ENCODE results near the gene ABLIM2. TPM values are rescaled to one million over a fixed set of nuclear protein-coding genes. Genes with fewer than 3 reads are reported as not detected.

The ABLIM2 gene
- total RNA-seq, 1 donor = 0.63 TPM

- Histone ChIP-seq H3K27me3 (ENCODE audit: insufficient read depth, low read length) (no peaks in the 10 kb centered on the region), H3K4me1 (ENCODE audit: insufficient read depth, low read length) (no peaks in the 10 kb centered on the region)
Observed at GRCh38 chr4:8097141-8097541, 61.5 kb downstream of the ABLIM2 start.

DNA sequence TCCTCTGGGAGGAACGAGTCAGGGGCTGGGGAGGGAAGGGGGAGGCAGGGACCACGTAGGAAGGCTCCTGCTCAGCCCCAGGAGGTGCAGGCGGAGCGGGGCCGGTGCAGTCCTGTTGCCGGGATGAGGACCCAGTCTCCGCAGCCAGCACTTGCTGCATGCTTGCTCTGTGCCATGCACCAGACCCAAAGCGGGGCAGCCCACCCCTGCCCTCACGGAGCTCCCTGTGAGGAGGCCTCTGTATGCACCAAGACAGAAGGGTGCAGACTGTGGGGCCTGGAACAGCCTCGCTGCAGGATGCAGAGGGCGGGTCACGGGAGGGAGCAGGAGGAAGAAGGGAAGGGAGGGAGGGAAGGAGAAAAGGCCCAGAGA is 61.9 kb downstream of the ABLIM2 start:
- Histone ChIP-seq H3K27me3 (ENCODE audit: insufficient read depth, low read length) (no peaks in the 10 kb centered on the region), H3K4me3 (ENCODE audit: low read length) (no peak overlapping the region), H3K4me1 (ENCODE audit: insufficient read depth, low read length) (no peaks in the 10 kb centered on the region), H3K9me3 (ENCODE audit: low read depth, low read length) (peaks cover 5% of the 10 kb centered on the region)

More at GRCh38 chr4:8097141-8097541, 61.5 kb downstream of the ABLIM2 start:
- peaks cover 5% of the 10 kb centered on the region for H3K9me3 ChIP-seq (ENCODE audit: low read depth, low read length)
- no peak overlapping the region for H3K4me3 ChIP-seq (ENCODE audit: low read length)

GRCh38 chr4:8095956-8096689 is 62.5 kb downstream of the ABLIM2 start:
- H3K4me3 ChIP-seq (ENCODE audit: low read length) = no peak overlapping the region
- no peaks in the 10 kb centered on the region for H3K27me3 ChIP-seq (ENCODE audit: insufficient read depth, low read length)
- H3K4me1 ChIP-seq (ENCODE audit: insufficient read depth, low read length) = no peaks in the 10 kb centered on the region
- peaks cover 5% of the 10 kb centered on the region for H3K9me3 ChIP-seq (ENCODE audit: low read depth, low read length)

DNA sequence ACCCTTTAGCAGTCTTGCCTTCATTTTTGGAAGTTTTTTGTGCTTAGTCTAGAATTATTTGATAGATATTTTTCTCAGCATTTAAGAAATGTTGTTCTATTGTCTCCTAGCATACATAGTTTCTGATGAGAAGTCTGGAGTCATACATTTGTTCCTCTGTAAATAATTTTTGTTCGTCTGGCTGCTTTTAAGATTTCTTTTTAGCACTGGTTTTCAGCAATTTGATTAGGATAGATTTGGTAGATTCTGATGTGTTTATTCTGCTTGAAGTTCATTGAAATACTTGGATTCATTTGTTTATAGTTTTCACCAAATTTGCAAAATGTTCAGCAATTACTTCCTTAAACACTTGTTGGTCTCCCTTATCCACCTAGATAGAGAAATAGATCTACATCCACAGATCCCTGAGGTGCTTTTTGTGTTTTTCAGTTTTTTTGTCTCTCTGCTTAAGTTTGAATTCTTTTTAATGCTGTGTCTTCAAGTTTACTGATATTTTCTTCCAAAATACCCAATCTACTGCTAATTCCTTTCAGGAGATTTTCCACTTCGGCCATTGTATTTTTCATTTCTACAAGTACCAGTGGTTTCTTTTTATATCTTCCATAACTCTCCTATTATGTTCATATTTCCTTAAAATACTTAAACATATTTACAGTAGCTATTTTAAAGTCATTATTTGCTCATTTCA is 64.9 kb downstream of the ABLIM2 start:
- Histone ChIP-seq H3K4me3 (ENCODE audit: low read length) (no peak overlapping the region), H3K27me3 (ENCODE audit: insufficient read depth, low read length) (no peaks in the 10 kb centered on the region), H3K4me1 (ENCODE audit: insufficient read depth, low read length) (no peaks in the 10 kb centered on the region), H3K9me3 (ENCODE audit: low read depth, low read length) (peaks cover 5% of the 10 kb centered on the region)

DNA sequence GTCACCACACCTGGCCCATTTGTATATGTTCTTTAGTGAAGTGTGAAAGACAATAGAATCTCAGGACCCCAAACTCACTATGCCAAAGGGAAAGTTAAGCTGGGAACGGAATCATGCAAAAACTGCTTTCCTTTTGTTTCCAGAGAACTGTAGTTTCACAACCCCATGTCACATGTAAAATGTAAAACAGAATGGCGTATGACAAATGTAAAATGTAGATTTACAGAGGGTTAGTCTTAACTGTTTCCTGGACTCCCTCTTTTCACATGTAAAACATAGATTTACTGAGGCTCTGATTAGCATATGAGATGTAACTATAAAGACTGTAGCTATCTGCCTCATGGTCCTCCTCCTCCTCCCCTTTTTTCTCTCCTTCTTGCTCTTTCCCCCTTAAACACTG is 66.3 kb downstream of the ABLIM2 start:
- Histone ChIP-seq H3K27me3 (ENCODE audit: insufficient read depth, low read length) (no peaks in the 10 kb centered on the region), H3K4me1 (ENCODE audit: insufficient read depth, low read length) (no peaks in the 10 kb centered on the region), H3K9me3 (ENCODE audit: low read depth, low read length) (peaks cover 5% of the 10 kb centered on the region), H3K4me3 (ENCODE audit: low read length) (no peak overlapping the region)

- Histone ChIP-seq H3K4me1 (ENCODE audit: insufficient read depth, low read length) (no peaks in the 10 kb centered on the region), H3K9me3 (ENCODE audit: low read depth, low read length) (peaks cover 5% of the 10 kb centered on the region), H3K4me3 (ENCODE audit: low read length) (no peak overlapping the region), H3K27me3 (ENCODE audit: insufficient read depth, low read length) (no peaks in the 10 kb centered on the region)
Observed at GRCh38 chr4:8090744-8091301, 67.8 kb downstream of the ABLIM2 start.

- Histone ChIP-seq H3K4me1 (ENCODE audit: insufficient read depth, low read length) (no peaks in the 10 kb centered on the region), H3K4me3 (ENCODE audit: low read length) (no peak overlapping the region), H3K27me3 (ENCODE audit: insufficient read depth, low read length) (no peaks in the 10 kb centered on the region), H3K9me3 (ENCODE audit: low read depth, low read length) (peaks cover 5% of the 10 kb centered on the region)
Observed at GRCh38 chr4:8090312-8090711, 68.3 kb downstream of the ABLIM2 start.

DNA sequence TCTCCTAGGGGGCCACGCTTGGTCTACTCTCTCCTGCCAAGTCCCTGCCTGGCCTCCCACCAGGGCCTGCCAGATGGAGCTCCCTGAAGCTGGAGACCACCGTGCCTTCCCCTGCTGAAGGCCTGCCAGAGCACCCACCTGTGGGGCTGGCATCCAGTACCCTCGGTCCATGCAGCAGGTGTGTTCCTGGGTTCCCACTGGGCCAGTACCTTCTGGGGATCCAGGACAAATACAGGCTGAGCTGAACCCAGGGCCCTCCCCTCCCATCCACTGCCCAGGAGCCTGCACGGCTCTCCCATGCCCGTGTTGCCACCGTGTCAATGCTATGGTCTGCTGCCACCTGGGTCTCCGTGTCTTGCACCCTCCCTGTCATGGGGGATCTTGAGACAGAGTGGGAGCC is 68.8 kb downstream of the ABLIM2 start:
- Histone ChIP-seq H3K27me3 (ENCODE audit: insufficient read depth, low read length) (no peaks in the 10 kb centered on the region), H3K4me1 (ENCODE audit: insufficient read depth, low read length) (no peaks in the 10 kb centered on the region), H3K9me3 (ENCODE audit: low read depth, low read length) (peaks cover 5% of the 10 kb centered on the region), H3K4me3 (ENCODE audit: low read length) (no peak overlapping the region)

GRCh38 chr4:8088966-8089491 is 69.6 kb downstream of the ABLIM2 start:
- H3K9me3 ChIP-seq (ENCODE audit: low read depth, low read length) = peaks cover 5% of the 10 kb centered on the region
- no peaks in the 10 kb centered on the region for H3K4me1 ChIP-seq (ENCODE audit: insufficient read depth, low read length)
- H3K4me3 ChIP-seq (ENCODE audit: low read length) = no peak overlapping the region
- H3K27me3 ChIP-seq (ENCODE audit: insufficient read depth, low read length) = no peaks in the 10 kb centered on the region

- H3K27me3 ChIP-seq (ENCODE audit: insufficient read depth, low read length) = no peaks in the 10 kb centered on the region
- H3K4me3 ChIP-seq (ENCODE audit: low read length) = no peak overlapping the region
- no peaks in the 10 kb centered on the region for H3K4me1 ChIP-seq (ENCODE audit: insufficient read depth, low read length)
- no peaks in the 10 kb centered on the region for H3K9me3 ChIP-seq (ENCODE audit: low read depth, low read length)
Observed at GRCh38 chr4:8087921-8088495, 70.6 kb downstream of the ABLIM2 start.

DNA sequence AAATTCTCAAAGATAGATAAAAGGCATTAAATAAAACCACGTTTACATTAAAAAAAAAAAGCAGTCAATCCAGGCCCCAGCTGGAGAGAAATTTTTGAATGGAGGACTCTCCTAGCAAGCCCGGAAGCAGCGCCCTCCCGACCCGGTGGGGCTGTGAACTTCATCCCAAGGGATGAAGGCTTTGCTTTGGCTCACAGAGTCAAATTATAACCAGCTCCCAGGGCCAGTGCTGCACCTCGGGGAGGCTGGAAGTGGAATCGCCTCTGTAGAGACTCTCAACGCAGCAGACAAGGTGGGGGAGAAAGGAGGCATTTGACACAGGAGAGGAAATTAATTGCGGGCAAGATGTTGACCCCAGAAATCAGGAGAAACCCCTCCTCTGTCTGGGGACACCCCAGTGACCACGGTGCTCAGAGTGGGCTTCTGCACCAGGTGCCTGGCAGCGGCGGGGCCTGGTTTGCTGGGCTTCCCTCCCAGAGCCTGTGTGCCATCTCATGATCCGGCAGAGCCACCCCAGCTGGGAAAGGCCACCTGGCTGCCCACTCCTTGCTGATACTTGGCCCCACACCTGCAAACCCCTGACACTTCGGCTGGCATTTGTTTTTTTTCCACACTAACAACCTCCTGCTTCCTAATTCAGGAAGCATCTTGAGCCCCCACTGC is 71.7 kb downstream of the ABLIM2 start:
- Histone ChIP-seq H3K9me3 (ENCODE audit: low read depth, low read length) (no peaks in the 10 kb centered on the region), H3K27me3 (ENCODE audit: insufficient read depth, low read length) (no peaks in the 10 kb centered on the region), H3K4me3 (ENCODE audit: low read length) (no peak overlapping the region), H3K4me1 (ENCODE audit: insufficient read depth, low read length) (no peaks in the 10 kb centered on the region)

- Histone ChIP-seq H3K4me3 (ENCODE audit: low read length) (no peak overlapping the region), H3K4me1 (ENCODE audit: insufficient read depth, low read length) (no peaks in the 10 kb centered on the region), H3K9me3 (ENCODE audit: low read depth, low read length) (no peaks in the 10 kb centered on the region), H3K27me3 (ENCODE audit: insufficient read depth, low read length) (no peaks in the 10 kb centered on the region)
Observed at GRCh38 chr4:8085491-8086117, 73.0 kb downstream of the ABLIM2 start.

DNA sequence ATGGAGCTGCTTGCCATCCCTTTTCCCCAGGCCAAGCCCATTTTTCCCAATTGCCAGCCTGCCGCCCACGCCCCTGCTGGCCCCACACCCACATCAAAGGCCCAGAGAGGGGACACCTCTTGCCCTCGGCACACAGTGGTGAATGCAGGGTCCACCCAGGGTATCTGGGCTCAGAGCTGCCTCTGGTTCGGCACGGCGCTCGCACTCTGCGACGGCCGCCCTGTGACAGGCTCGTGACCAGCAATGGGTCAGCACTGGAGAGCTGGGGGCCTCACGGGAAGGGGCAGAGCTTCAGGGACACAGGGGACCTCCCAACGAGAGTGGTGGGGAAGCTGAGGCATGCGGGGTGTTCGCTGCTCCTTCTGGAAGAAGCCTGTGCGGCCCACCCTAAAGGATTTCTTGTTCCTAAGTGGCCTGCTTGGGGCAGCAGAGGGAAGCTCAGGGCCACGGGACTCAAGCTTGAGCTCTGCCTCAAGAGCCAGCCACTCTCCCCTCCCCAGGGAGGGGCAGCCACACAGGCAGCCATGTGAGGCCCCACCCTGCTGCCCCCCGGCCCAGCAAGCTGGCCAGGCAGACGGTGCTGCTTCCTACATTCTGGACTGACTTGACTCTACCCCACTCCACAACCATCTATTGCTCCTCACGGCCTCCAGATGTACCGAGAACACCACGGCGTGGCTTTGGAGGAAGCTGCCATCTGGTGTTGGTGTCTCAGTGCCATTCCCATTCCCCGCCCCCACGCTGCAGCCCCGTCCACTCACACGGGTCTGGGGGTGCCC is 73.7 kb downstream of the ABLIM2 start:
- Histone ChIP-seq H3K27me3 (ENCODE audit: insufficient read depth, low read length) (no peaks in the 10 kb centered on the region), H3K4me3 (ENCODE audit: low read length) (no peak overlapping the region), H3K4me1 (ENCODE audit: insufficient read depth, low read length) (no peaks in the 10 kb centered on the region), H3K9me3 (ENCODE audit: low read depth, low read length) (no peaks in the 10 kb centered on the region)

All from mononuclear cell (primary cell).